Activated B cell treated with CpG ODN at 0.5 μM for 24 hours (primary cell): Measurements from ENCODE around the gene IQCE. TPM values are rescaled to one million over a fixed set of nuclear protein-coding genes. Genes with fewer than 3 reads are reported as not detected.

ENCODE experiments used
- ATAC-seq: fragments of 200-7000 bp; cut with Tn5 transposase; one replicate; pipeline ENCODE4 v1.10.0; 2021; ENCODE audit warnings: low read depth, mild to moderate bottlenecking, moderate library complexity
- CTCF ChIA-PET: fragments of 350-600 bp; sonication (Branson Sonifier 250); formaldehyde crosslinking; loops from one replicate; lab custom pipeline; 2021; ENCODE audit warnings: antibody characterized with exemption; lab: Charles Lee
- POLR2A ChIA-PET: fragments of 350-600 bp; sonication (Branson Sonifier 250); formaldehyde crosslinking; loops from one replicate; lab custom pipeline; 2021; ENCODE audit warnings: antibody characterized with exemption; lab: Charles Lee
- DNase-seq: peaks from one replicate; pipeline ENCODE4 v3.0.0; 2022
- H3K27ac Mint-ChIP-seq: one replicate; pipeline ENCODE4 v1.8.0; 2020; ENCODE audit warnings: mixed read lengths
- H3K27me3 Mint-ChIP-seq: one replicate; pipeline ENCODE4 v1.8.0; 2021; ENCODE audit warnings: mixed read lengths
- H3K36me3 Mint-ChIP-seq: one replicate; pipeline ENCODE4 v1.8.0; 2021; ENCODE audit warnings: low read depth, mixed read lengths
- H3K4me1 Mint-ChIP-seq: one replicate; pipeline ENCODE4 v1.8.0; 2021; ENCODE audit warnings: mixed read lengths
- H3K4me3 Mint-ChIP-seq: one replicate; pipeline ENCODE4 v1.8.0; 2020; ENCODE audit warnings: mild to moderate bottlenecking, mixed read lengths
- H3K9me3 Mint-ChIP-seq: one replicate; pipeline ENCODE4 v1.8.0; 2020; ENCODE audit warnings: mixed read lengths
- CTCF ChIP-seq: fragments of 200-600 bp; IDR thresholded peaks from one replicate; pipeline ENCODE4 v1.8.0; 2022; ENCODE audit warnings: antibody characterized with exemption, mild to moderate bottlenecking
- intact Hi-C: fragments of 100-400 bp; cut with micrococcal nuclease; formaldehyde crosslinking; loops from one replicate; pipeline ENCODE4 v1.15.1; 2024
- total RNA-seq: library from RNA; stranded (reverse); gene quantifications from 2 replicates; pipeline ENCODE4 v1.2.3, GENCODE V29; 2022

IQCE gene
- total RNA-seq, 1 donor from 2014 or later: 7.7 TPM

DNA sequence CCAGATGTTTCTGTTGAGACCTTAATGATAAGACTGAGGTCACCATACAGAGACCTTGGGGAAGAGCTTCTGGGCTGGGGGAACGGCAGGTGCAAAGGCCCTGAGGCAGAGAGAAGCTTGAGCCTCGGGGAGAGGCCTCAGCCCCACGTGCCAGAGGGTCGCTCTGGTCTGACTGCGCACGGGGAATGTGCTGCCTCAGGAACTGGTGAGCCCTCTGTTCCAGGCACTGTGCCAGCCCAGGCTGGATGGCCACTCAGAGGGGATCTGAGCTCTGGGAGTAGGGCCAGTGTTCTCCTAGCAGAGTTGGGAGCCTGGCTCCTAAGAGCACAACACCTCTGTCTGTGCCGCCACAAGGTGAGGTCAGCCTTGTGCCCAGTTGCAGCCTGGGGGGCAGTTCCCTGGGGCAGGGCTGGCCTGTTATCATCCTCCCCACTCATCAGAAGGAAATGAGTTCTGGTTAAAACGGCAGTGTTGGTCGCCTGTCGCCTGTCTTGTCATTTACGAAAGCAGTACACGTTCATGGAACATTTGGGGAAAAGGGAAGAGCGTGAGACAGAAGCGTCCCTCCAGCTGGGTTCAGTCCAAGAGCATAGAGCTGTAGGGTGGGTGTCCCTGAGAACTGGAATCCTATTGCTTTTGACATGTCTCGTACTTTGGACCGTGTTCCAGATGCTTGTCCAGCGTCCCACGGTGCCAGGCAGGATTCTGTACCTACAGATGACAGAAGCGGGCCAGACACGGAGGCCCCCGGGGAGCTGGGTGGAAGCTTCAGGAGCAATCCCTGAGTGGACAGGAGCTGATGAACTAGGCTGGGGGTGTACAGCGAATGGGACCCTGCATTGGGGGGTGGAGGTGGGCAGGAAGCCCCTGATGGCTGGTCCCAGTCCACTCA lies 77.3 kb downstream of the IQCE start:
- no peak overlapping the region for H3K4me3 Mint-ChIP-seq
- POLR2A ChIA-PET: no interaction called here
- DNase-seq: no peak
- peak overlapping the region; percentile 38 for H3K27ac Mint-ChIP-seq
- no peak for TF ChIP-seq CTCF
- no peaks in the 10 kb centered on the region for H3K36me3 Mint-ChIP-seq
- no peaks in the 10 kb centered on the region for H3K27me3 Mint-ChIP-seq
- no peak for ATAC-seq
- intact Hi-C loops: loop anchor here (10.0 kb wide), 1 partner anchor 401 kb away; the partner anchor contains the start of gene MAD1L1
- CTCF ChIA-PET: no interaction called here
- H3K4me1 Mint-ChIP-seq: peaks cover 58% of the 10 kb centered on the region
- H3K9me3 Mint-ChIP-seq: no peaks in the 10 kb centered on the region

- TF ChIP-seq CTCF: no peak
- CTCF ChIA-PET: no interaction called here
- no peak for DNase-seq
- Mint-ChIP-seq H3K9me3 (no peaks in the 10 kb centered on the region), H3K4me1 (peaks cover 65% of the 10 kb centered on the region), H3K36me3 (peaks cover 2% of the 10 kb centered on the region), H3K4me3 (no peak overlapping the region), H3K27me3 (no peaks in the 10 kb centered on the region), H3K27ac (no peak overlapping the region)
- POLR2A ChIA-PET: interaction anchor here (0.6 kb wide), 1 partner anchor 216 kb away, joined by 6 read pairs; no protein-coding TSS in a partner anchor
- intact Hi-C loops: loop anchor here (10.0 kb wide), 1 partner anchor 402 kb away; the partner anchor contains the start of gene MAD1L1
- no peak for ATAC-seq
These were observed 78.3 kb downstream of the IQCE start for GRCh38 chr7:2637066-2637471.

GRCh38 chr7:2637505-2638223 lies 78.9 kb downstream of the IQCE start:
- intact Hi-C loops: loop anchor here (10.0 kb wide), 1 partner anchor 403 kb away; the partner anchor contains the start of gene MAD1L1
- peak; percentile 57 for DNase-seq
- ChIA-PET POLR2A (interaction anchor here (0.6 kb wide), 3 partner anchors 62 to 216 kb away, joined by 3 to 6 read pairs (median 3); no protein-coding TSS in a partner anchor), CTCF (no interaction called here)
- H3K4me3 Mint-ChIP-seq: peak overlapping the region; percentile 28
- H3K27ac Mint-ChIP-seq: no peak overlapping the region
- no peak for TF ChIP-seq CTCF
- peaks cover 64% of the 10 kb centered on the region for H3K4me1 Mint-ChIP-seq
- peaks cover 2% of the 10 kb centered on the region for H3K36me3 Mint-ChIP-seq
- peak; percentile 45 for ATAC-seq
- no peaks in the 10 kb centered on the region for H3K27me3 Mint-ChIP-seq
- H3K9me3 Mint-ChIP-seq: no peaks in the 10 kb centered on the region

DNA sequence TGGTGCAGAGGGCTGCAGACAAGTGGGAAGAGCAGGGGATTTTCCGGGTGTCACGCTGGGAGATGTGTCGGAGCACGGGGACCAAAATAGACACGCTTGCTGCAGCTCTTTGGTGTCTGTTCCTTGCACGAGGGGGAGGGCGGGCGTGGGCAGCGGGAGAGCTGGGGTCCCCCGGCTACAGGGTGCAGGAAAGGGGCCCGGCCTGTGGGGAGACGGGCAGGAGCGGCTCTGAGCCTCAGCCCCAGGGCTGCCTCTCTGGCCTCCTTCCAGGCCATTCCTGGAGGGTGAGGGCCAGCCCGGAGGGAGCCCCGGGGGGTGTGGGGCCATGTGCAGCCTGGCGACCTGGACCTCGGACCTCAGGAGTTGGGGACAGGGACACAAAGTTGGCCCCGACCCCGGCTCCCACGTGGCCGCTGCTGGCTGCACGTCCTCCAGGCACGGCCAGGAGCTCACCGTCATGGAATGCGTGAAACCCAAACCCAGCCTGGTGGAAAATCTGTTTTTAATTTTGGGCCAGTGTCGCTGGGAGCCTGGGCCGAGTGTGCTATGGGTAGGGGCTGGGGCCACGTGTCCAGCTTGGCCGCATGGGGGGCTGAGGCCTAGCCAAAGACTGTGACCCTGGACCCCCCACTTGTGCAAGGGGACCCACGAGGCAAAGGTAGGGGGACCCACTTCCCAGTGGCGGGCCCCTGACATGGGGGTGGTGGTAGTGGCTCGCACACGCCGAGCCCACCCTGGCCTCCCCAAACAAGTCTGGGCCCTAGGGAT lies 79.6 kb downstream of the IQCE start:
- ChIA-PET POLR2A (interaction anchor here (0.6 kb wide), 2 partner anchors 63 to 119 kb away, joined by 3 read pairs; no protein-coding TSS in a partner anchor), CTCF (no interaction called here)
- no peak overlapping the region for H3K4me3 Mint-ChIP-seq
- H3K27me3 Mint-ChIP-seq: no peaks in the 10 kb centered on the region
- DNase-seq: no peak
- ATAC-seq: no peak
- no peaks in the 10 kb centered on the region for H3K9me3 Mint-ChIP-seq
- H3K36me3 Mint-ChIP-seq: peaks cover 2% of the 10 kb centered on the region
- intact Hi-C loops: loop anchor here (10.0 kb wide), 1 partner anchor 404 kb away; the partner anchor contains the start of gene MAD1L1
- H3K4me1 Mint-ChIP-seq: peaks cover 62% of the 10 kb centered on the region
- no peak for TF ChIP-seq CTCF
- no peak overlapping the region for H3K27ac Mint-ChIP-seq
